Measurements from ENCODE around the gene RAVER2. TPM values are rescaled to one million over a fixed set of nuclear protein-coding genes. Genes with fewer than 3 reads are reported as not detected.
"Not testable (repeated sequence)": the region's sequence is repeated elsewhere in the genome, so short reads cannot be mapped to it uniquely, and the experiment has no call there.

RAVER2 gene
- total RNA-seq, 5 donors from 2014 or later (not counting 1 experiment from before 2014, with no cell fraction given), result 0.76 to 2.2 (median 1.4) TPM

DNA sequence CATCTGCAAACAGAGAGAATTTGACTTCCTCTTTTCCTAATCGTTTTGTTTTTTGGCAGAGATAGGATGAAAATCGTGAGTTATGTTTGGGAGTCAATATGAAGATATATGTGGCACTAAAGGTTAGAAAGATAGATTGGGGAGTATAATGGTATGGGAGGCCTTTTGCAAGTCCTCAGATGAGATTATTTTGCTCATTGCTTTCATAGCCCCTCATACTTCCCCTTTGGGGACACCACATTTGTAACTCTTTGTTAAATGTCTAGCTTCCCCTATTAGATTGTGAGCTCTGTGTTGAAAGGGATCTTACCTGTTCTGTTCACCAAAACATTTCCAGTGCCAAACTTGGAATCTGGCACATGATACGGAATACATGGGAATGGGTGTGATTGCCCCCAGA lies 30.2 kb downstream of the RAVER2 start:
- ATAC-seq (replicated peaks in 1 of 4) (no peak), DNase-seq (no peak)
- Mint-ChIP-seq H3K9me3 (peaks cover 4 to 11% (median 5%) of the 10 kb centered on the region in 3 donors), H3K27me3 (no peaks in the 10 kb centered on the region), H3K4me1 (peaks cover 3 to 4% (median 3%) of the 10 kb centered on the region in 3 donors), H3K4me3 (no peak overlapping the region), H3K36me3 (peaks cover 7% of the 10 kb centered on the region), H3K27ac (no peak overlapping the region)
- Histone ChIP-seq H3K27ac (ENCODE audit: low read length) (no peak overlapping the region), H3K36me3 (ENCODE audit: control insufficient read depth in 2 of 2, extremely low read depth in 1 of 2, insufficient read depth in 1 of 2, low read length in 1 of 2) (no peaks in the 10 kb centered on the region), H3K4me3 (ENCODE audit: control insufficient read depth in 1 of 2, extremely low read depth in 1 of 2, low read length in 1 of 2) (no peak overlapping the region), H3K4me1 (ENCODE audit: control insufficient read depth in 1 of 2, extremely low read depth in 1 of 2, insufficient read depth in 2 of 2, low read length in 2 of 2) (peaks cover 0 to 3% of the 10 kb centered on the region in 2 experiments), H3K9me3 (peaks cover 5% of the 10 kb centered on the region), H3K27me3 (replicated peaks in 1 of 2; ENCODE audit: control insufficient read depth in 2 of 2, extremely low read depth in 1 of 2, insufficient read depth in 2 of 2, low read length in 1 of 2) (no peaks in the 10 kb centered on the region)
- WGBS (ENCODE audit: insufficient coverage), result 100% methylated on average over 1 of the region's 3 CpGs
- ChIA-PET POLR2A (no interaction called here), CTCF (no interaction called here)

DNA sequence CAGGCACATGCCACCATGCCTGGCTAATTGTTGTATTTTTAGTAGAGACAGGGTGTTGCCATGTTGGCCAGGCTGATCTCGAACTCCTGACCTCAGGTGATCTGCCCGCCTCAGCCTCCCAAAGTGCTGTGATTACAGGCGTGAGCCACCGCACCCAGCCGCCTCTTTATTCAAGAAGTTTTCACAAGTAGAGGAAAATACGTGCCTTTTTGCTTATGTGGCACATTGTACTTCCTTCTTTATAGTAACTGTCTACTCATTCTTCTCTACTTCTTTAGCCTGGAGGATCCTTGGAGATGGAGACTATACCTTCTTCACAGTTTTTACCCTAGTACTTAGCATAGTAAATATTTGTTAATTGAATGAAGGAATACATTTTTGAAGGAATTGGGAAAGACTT lies 37.2 kb downstream of the RAVER2 start:
- POLR2A ChIA-PET, result not testable (repeated sequence)

GRCh38 chr1:64782848-64783247 lies 38.0 kb downstream of the RAVER2 start:
- H3K9me3 ChIP-seq; ATAC-seq (replicated peaks in 1 of 4); CTCF ChIA-PET; H3K27ac ChIP-seq (ENCODE audit: low read length); H3K36me3 ChIP-seq (ENCODE audit: control insufficient read depth in 2 of 2, extremely low read depth in 1 of 2, insufficient read depth in 1 of 2, low read length in 1 of 2); H3K27ac Mint-ChIP-seq; H3K27me3 Mint-ChIP-seq; DNase-seq; H3K4me1 ChIP-seq (ENCODE audit: control insufficient read depth in 1 of 2, extremely low read depth in 1 of 2, insufficient read depth in 2 of 2, low read length in 2 of 2); H3K4me3 Mint-ChIP-seq; POLR2A ChIA-PET; H3K4me1 Mint-ChIP-seq; H3K9me3 Mint-ChIP-seq; H3K27me3 ChIP-seq (replicated peaks in 1 of 2; ENCODE audit: control insufficient read depth in 2 of 2, extremely low read depth in 1 of 2, insufficient read depth in 2 of 2, low read length in 1 of 2); H3K4me3 ChIP-seq (ENCODE audit: control insufficient read depth in 1 of 2, extremely low read depth in 1 of 2, low read length in 1 of 2): not testable (repeated sequence)
- peaks cover 28% of the 10 kb centered on the region for H3K36me3 Mint-ChIP-seq
- WGBS (ENCODE audit: insufficient coverage), result no CpG with 5 or more reads among the region's 5 CpGs

More for the DNA sequence above, 37.2 kb downstream of the RAVER2 start:
- not testable (repeated sequence) for H3K9me3 ChIP-seq; H3K9me3 Mint-ChIP-seq; H3K4me3 Mint-ChIP-seq; H3K36me3 ChIP-seq (ENCODE audit: control insufficient read depth in 2 of 2, extremely low read depth in 1 of 2, insufficient read depth in 1 of 2, low read length in 1 of 2); ATAC-seq (replicated peaks in 1 of 4); H3K4me3 ChIP-seq (ENCODE audit: control insufficient read depth in 1 of 2, extremely low read depth in 1 of 2, low read length in 1 of 2); H3K27ac Mint-ChIP-seq; H3K27me3 Mint-ChIP-seq; H3K27me3 ChIP-seq (replicated peaks in 1 of 2; ENCODE audit: control insufficient read depth in 2 of 2, extremely low read depth in 1 of 2, insufficient read depth in 2 of 2, low read length in 1 of 2); H3K4me1 Mint-ChIP-seq; DNase-seq; H3K27ac ChIP-seq (ENCODE audit: low read length); H3K4me1 ChIP-seq (ENCODE audit: control insufficient read depth in 1 of 2, extremely low read depth in 1 of 2, insufficient read depth in 2 of 2, low read length in 2 of 2)
- peaks cover 28% of the 10 kb centered on the region for H3K36me3 Mint-ChIP-seq
- WGBS (ENCODE audit: insufficient coverage), result 96% methylated on average over 3 of the region's 6 CpGs
- CTCF ChIA-PET, result interaction anchor here in 1 of 2 donors (0.6 kb wide), 1 partner anchor 97 kb away, joined by 3 read pairs; no protein-coding TSS in a partner anchor

DNA sequence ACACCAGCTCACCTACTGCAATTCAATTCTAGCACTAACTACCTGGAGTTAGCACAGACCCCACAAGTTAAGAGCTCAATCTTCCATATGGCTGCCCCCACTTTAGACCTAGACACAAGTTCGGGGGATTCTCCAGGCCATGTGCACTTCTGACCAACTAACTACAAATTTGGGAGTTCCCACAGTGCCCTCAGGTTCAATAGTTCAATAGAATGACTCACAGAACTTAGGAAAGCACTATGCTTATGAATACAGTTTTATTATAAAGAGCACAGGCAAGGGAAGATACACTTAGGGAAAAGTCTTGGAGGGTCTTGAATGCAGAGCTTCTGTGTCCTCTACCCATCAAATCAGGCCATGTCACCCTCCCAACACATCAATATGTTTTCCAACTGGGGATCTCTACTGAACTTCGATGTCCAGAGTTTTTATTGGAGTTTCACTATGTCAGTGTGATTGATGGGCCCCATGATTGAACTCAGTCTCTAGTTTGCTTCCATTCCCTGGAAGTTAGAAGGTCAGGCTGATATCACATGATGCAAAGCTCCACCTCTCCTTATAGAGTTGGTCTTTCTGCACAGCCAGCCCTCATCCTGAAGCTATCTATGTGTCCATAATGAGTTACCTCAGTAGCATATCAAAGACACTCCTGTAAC lies 46.1 kb downstream of the RAVER2 start:
- no CpG with 5 or more reads among the region's 2 CpGs for WGBS (ENCODE audit: insufficient coverage)
- H3K27me3 Mint-ChIP-seq, result no peaks in the 10 kb centered on the region
- H3K27ac Mint-ChIP-seq, result no peak overlapping the region
- CTCF ChIA-PET, result no interaction called here
- ATAC-seq (replicated peaks in 1 of 4) (no peak), DNase-seq (no peak)
- peaks cover 20% of the 10 kb centered on the region for H3K36me3 Mint-ChIP-seq
- POLR2A ChIA-PET, result no interaction called here
- H3K4me1 ChIP-seq (ENCODE audit: control insufficient read depth in 1 of 2, extremely low read depth in 1 of 2, insufficient read depth in 2 of 2, low read length in 2 of 2), result no peaks in the 10 kb centered on the region
- H3K9me3 ChIP-seq, result peaks cover 4% of the 10 kb centered on the region
- H3K27ac ChIP-seq (ENCODE audit: low read length), result no peak overlapping the region
- no peaks in the 10 kb centered on the region for H3K27me3 ChIP-seq (replicated peaks in 1 of 2; ENCODE audit: control insufficient read depth in 2 of 2, extremely low read depth in 1 of 2, insufficient read depth in 2 of 2, low read length in 1 of 2)
- H3K36me3 ChIP-seq (ENCODE audit: control insufficient read depth in 2 of 2, extremely low read depth in 1 of 2, insufficient read depth in 1 of 2, low read length in 1 of 2), result no peaks in the 10 kb centered on the region
- no peak overlapping the region for H3K4me3 Mint-ChIP-seq
- H3K4me3 ChIP-seq (ENCODE audit: control insufficient read depth in 1 of 2, extremely low read depth in 1 of 2, low read length in 1 of 2), result no peak overlapping the region
- H3K4me1 Mint-ChIP-seq, result no peaks in the 10 kb centered on the region
- peaks cover 0 to 19% (median 19%) of the 10 kb centered on the region in 3 donors for H3K9me3 Mint-ChIP-seq

DNA sequence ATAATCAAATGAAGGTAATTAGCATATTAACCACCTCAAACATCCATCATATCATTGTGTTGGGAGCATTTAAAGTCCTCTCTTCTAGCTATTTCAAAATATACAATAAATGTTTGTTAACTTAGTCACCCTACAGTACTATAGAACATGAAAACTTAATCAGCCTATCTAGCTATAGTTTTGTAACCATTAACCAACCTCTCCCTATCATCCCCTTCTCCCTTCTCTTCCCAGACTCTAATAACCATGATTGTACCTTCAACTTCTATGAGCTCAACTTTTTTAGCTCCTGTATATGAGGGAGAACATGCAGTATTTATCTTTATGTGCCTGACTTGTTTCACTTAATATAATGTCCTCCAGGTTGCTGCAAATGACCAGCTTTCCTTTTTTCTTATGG lies 54.0 kb downstream of the RAVER2 start:
- POLR2A ChIA-PET, result no interaction called here
- H3K27ac Mint-ChIP-seq, result no peak overlapping the region
- H3K4me1 ChIP-seq (ENCODE audit: control insufficient read depth in 1 of 2, extremely low read depth in 1 of 2, insufficient read depth in 2 of 2, low read length in 2 of 2), result no peaks in the 10 kb centered on the region

DNA sequence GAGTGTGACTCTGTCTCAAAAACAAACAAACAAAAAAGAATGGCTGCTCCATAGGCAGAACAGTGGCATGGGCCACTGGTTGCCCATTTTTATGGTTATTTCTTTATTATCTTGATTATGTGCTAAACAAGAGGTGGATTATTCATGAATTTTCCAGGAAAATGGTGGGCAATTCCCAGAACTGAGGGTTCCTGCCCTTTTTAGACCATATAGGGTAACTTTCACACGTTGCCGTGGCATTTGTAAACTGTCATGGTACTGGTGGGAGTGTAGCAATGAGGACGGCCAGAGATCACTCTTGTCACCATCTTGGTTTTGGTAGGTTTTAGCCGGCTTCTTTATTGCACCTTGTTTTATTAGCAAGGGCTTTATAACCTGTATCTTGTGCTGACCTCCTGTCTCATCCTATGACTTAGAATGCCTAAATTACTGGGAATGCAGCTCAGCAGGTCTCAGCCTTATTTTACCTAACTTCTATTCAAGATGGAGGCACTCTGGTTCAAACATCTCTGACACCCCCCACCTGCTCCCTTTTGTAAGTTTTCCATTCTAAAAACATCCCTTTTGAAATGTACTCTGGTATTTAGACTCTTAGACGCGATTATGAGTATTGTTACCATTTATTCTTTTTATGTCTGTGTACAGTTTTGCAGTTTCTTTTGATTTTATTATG lies 57.1 kb downstream of the RAVER2 start:
- CTCF ChIA-PET, result interaction anchor here in 1 of 2 donors (0.6 kb wide), 1 partner anchor 126 kb away, joined by 3 read pairs; no protein-coding TSS in a partner anchor
- no peak overlapping the region for H3K27ac Mint-ChIP-seq

More for the DNA sequence above, 54.0 kb downstream of the RAVER2 start:
- no peaks in the 10 kb centered on the region for H3K4me1 Mint-ChIP-seq
- no peak overlapping the region for H3K4me3 ChIP-seq (ENCODE audit: control insufficient read depth in 1 of 2, extremely low read depth in 1 of 2, low read length in 1 of 2)
- no peaks in the 10 kb centered on the region for H3K27me3 Mint-ChIP-seq
- H3K9me3 Mint-ChIP-seq, result peaks cover 0 to 4% (median 0%) of the 10 kb centered on the region in 3 donors
- peaks cover 14% of the 10 kb centered on the region for H3K36me3 Mint-ChIP-seq
- CTCF ChIA-PET, result interaction anchor here in 1 of 2 donors (0.5 to 0.6 kb wide), 2 partner anchors 298 to 526 kb away, joined by 3 to 7 read pairs; no protein-coding TSS in a partner anchor
- no peak for ATAC-seq (replicated peaks in 1 of 4)
- H3K36me3 ChIP-seq (ENCODE audit: control insufficient read depth in 2 of 2, extremely low read depth in 1 of 2, insufficient read depth in 1 of 2, low read length in 1 of 2), result no peaks in the 10 kb centered on the region
- DNase-seq, result no peak
- H3K4me3 Mint-ChIP-seq, result no peak overlapping the region
- no peak overlapping the region for H3K27ac ChIP-seq (ENCODE audit: low read length)
- no peaks in the 10 kb centered on the region for H3K27me3 ChIP-seq (replicated peaks in 1 of 2; ENCODE audit: control insufficient read depth in 2 of 2, extremely low read depth in 1 of 2, insufficient read depth in 2 of 2, low read length in 1 of 2)
- H3K9me3 ChIP-seq, result no peaks in the 10 kb centered on the region

More for the DNA sequence above, 57.1 kb downstream of the RAVER2 start:
- no peak for ATAC-seq (replicated peaks in 1 of 4)
- no peaks in the 10 kb centered on the region for H3K4me1 Mint-ChIP-seq
- H3K9me3 Mint-ChIP-seq, result peaks cover 0 to 4% (median 0%) of the 10 kb centered on the region in 3 donors
- H3K4me3 ChIP-seq (ENCODE audit: control insufficient read depth in 1 of 2, extremely low read depth in 1 of 2, low read length in 1 of 2), result no peak overlapping the region
- DNase-seq, result no peak
- H3K4me1 ChIP-seq (ENCODE audit: control insufficient read depth in 1 of 2, extremely low read depth in 1 of 2, insufficient read depth in 2 of 2, low read length in 2 of 2), result no peaks in the 10 kb centered on the region
- no peaks in the 10 kb centered on the region for H3K36me3 ChIP-seq (ENCODE audit: control insufficient read depth in 2 of 2, extremely low read depth in 1 of 2, insufficient read depth in 1 of 2, low read length in 1 of 2)
- H3K27ac ChIP-seq (ENCODE audit: low read length), result no peak overlapping the region
- H3K27me3 Mint-ChIP-seq, result no peaks in the 10 kb centered on the region
- 86% methylated on average over 2 of the region's 6 CpGs for WGBS (ENCODE audit: insufficient coverage)
- no peaks in the 10 kb centered on the region for H3K9me3 ChIP-seq
- peaks cover 17% of the 10 kb centered on the region for H3K36me3 Mint-ChIP-seq
- no peaks in the 10 kb centered on the region for H3K27me3 ChIP-seq (replicated peaks in 1 of 2; ENCODE audit: control insufficient read depth in 2 of 2, extremely low read depth in 1 of 2, insufficient read depth in 2 of 2, low read length in 1 of 2)
- H3K4me3 Mint-ChIP-seq, result no peak overlapping the region
- POLR2A ChIA-PET, result no interaction called here

All from T-cell (primary cell).